HepG2 (cell line): ENCODE measurements around the gene ZDHHC8. TPM values are rescaled to one million over a fixed set of nuclear protein-coding genes. Genes with fewer than 3 reads are reported as not detected.

Experiments
- ATF7-NPFF ChIP-seq: sonication (generic); formaldehyde crosslinking; IDR thresholded peaks from 2 replicates; pipeline ENCODE4 v1.8.1; 2023; ENCODE audit warnings: mild to moderate bottlenecking, low read depth, missing genetic modification reagents, moderate library complexity
- IKZF4 ChIP-seq: sonication (generic); formaldehyde crosslinking; IDR thresholded peaks from 2 replicates; pipeline ENCODE4 v1.5.1; 2020; ENCODE audit warnings: borderline replicate concordance, mild to moderate bottlenecking, low read depth, missing genetic modification reagents; ENCODE audit errors: not compliant biosample characterization
- KDM1A ChIP-seq: IDR thresholded peaks from 2 replicates; pipeline ENCODE4 v1.6.1; 2016; ENCODE audit warnings: missing compliant biosample characterization
- LCORL ChIP-seq, 2 experiments: fragments of 450-650 bp in 1 of 2; sonication (generic) in 1 of 2; formaldehyde crosslinking in 1 of 2; IDR thresholded peaks; 2 replicates each; pipeline versions ENCODE4 v1.5.0 to v1.6.1; 2017 to 2020; ENCODE audit warnings: antibody characterized with exemption in 1 of 2, missing genetic modification reagents in 1 of 2
- MIXL1 ChIP-seq: IDR thresholded peaks from 2 replicates; pipeline ENCODE4 v1.6.1; 2016
- MLX ChIP-seq: IDR thresholded peaks from 2 replicates; pipeline ENCODE4 v1.6.1; 2016
- PRPF4 ChIP-seq: fragments of 200-400 bp; formaldehyde crosslinking; IDR thresholded peaks from 2 replicates; pipeline ENCODE4 v1.6.1; 2016; ENCODE audit warnings: low read length, low read depth; ENCODE audit not compliant: poor library complexity, severe bottlenecking
- RARA ChIP-seq: IDR thresholded peaks from 2 replicates; pipeline ENCODE4 v1.6.1; 2016; ENCODE audit warnings: missing genetic modification reagents, missing compliant biosample characterization
- RXRA ChIP-seq: sonication (generic); formaldehyde crosslinking; IDR thresholded peaks from 2 replicates; pipeline ENCODE4 v1.5.1; 2020; ENCODE audit warnings: missing genetic modification reagents
- SMC3 ChIP-seq: IDR thresholded peaks from 2 replicates; pipeline ENCODE4 v1.6.1; 2011; ENCODE audit warnings: low read length, improper control_type of control experiment
- SNAPC4 ChIP-seq: sonication (generic); formaldehyde crosslinking; IDR thresholded peaks from 2 replicates; pipeline ENCODE4 v1.4.0; 2020; ENCODE audit warnings: mild to moderate bottlenecking, missing genetic modification reagents
- ZNF235 ChIP-seq: sonication (generic); formaldehyde crosslinking; IDR thresholded peaks from 2 replicates; pipeline ENCODE4 v1.8.1; 2023; ENCODE audit warnings: mild to moderate bottlenecking, missing genetic modification reagents, borderline replicate concordance
- ZNF441 ChIP-seq: sonication (generic); formaldehyde crosslinking; IDR thresholded peaks from 2 replicates; pipeline ENCODE4 v1.7.0; 2021; ENCODE audit warnings: missing genetic modification reagents, borderline replicate concordance
- ZNF496 ChIP-seq: sonication (generic); formaldehyde crosslinking; IDR thresholded peaks from 2 replicates; pipeline ENCODE4 v1.8.1; 2023; ENCODE audit warnings: mild to moderate bottlenecking, moderate library complexity, missing genetic modification reagents; ENCODE audit not compliant: insufficient replicate concordance
- polyA plus RNA-seq, 8 experiments: library from polyadenylated mRNA; depleted of rRNA in 3 of 8; stranded (reverse) in 7 of 8; unstranded in 1 of 8; fragments of >200 nt; fragmentation: Illumina TruSeq in 4 of 8; extraction: Trizol in 4 of 8; gene quantifications; 2 replicates each; pipeline versions ENCODE4 v1.2.1 to v1.2.3, GENCODE V29; 2011 to 2016; ENCODE audit warnings: low read depth in 4 of 8, missing spikeins in 1 of 8, mixed read lengths in 1 of 8; ENCODE audit not compliant: insufficient read depth in 1 of 8
- total RNA-seq, 5 experiments: library from RNA; depleted of rRNA; stranded (reverse); fragments of >200 nt; fragmentation: Illumina TruSeq; extraction: Trizol; gene quantifications; 2 replicates each; pipeline ENCODE4 v1.2.3, GENCODE V29; 2016; ENCODE audit warnings: low read depth in 1 of 5
- TF ChIP-seq, protein P1 (sequence below): sonication (generic); formaldehyde crosslinking; IDR thresholded peaks from 2 replicates; pipeline ENCODE4 v1.4.0; 2020; ENCODE audit warnings: mild to moderate bottlenecking, missing genetic modification reagents
- TF ChIP-seq, protein P2 (sequence below): sonication (generic); formaldehyde crosslinking; IDR thresholded peaks from 2 replicates; pipeline ENCODE4 v1.4.0; 2020; ENCODE audit warnings: missing genetic modification reagents
- TF ChIP-seq, protein P3 (sequence below): sonication (generic); formaldehyde crosslinking; IDR thresholded peaks from 2 replicates; pipeline ENCODE4 v1.4.0; 2020; ENCODE audit warnings: missing genetic modification reagents

Gene ZDHHC8
- total and polyA plus RNA-seq, 2 of the 13 experiments (the other 11 are each of a cell fraction or from before 2014, with no cell fraction given), result 7.5 to 21.3 TPM

GRCh38 chr22:20084547-20085413 is 46.8 kb upstream of the ZDHHC8 start (continued):
- TF ChIP-seq, protein P1, sequence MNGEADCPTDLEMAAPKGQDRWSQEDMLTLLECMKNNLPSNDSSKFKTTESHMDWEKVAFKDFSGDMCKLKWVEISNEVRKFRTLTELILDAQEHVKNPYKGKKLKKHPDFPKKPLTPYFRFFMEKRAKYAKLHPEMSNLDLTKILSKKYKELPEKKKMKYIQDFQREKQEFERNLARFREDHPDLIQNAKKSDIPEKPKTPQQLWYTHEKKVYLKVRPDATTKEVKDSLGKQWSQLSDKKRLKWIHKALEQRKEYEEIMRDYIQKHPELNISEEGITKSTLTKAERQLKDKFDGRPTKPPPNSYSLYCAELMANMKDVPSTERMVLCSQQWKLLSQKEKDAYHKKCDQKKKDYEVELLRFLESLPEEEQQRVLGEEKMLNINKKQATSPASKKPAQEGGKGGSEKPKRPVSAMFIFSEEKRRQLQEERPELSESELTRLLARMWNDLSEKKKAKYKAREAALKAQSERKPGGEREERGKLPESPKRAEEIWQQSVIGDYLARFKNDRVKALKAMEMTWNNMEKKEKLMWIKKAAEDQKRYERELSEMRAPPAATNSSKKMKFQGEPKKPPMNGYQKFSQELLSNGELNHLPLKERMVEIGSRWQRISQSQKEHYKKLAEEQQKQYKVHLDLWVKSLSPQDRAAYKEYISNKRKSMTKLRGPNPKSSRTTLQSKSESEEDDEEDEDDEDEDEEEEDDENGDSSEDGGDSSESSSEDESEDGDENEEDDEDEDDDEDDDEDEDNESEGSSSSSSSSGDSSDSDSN, result peak; percentile 44
- TF ChIP-seq MIXL1, result no peak
- TF ChIP-seq LCORL (IDR thresholded peaks at IDR 0.05), result peak; percentile 77
- peak; percentile 75; the same call in 1 of the 2 replicates for TF ChIP-seq LCORL (CRISPR knock-in tag; IDR thresholded peaks at IDR 0.05)
- peak; percentile 73 for TF ChIP-seq RXRA (CRISPR knock-in tag)
- TF ChIP-seq, protein P2, sequence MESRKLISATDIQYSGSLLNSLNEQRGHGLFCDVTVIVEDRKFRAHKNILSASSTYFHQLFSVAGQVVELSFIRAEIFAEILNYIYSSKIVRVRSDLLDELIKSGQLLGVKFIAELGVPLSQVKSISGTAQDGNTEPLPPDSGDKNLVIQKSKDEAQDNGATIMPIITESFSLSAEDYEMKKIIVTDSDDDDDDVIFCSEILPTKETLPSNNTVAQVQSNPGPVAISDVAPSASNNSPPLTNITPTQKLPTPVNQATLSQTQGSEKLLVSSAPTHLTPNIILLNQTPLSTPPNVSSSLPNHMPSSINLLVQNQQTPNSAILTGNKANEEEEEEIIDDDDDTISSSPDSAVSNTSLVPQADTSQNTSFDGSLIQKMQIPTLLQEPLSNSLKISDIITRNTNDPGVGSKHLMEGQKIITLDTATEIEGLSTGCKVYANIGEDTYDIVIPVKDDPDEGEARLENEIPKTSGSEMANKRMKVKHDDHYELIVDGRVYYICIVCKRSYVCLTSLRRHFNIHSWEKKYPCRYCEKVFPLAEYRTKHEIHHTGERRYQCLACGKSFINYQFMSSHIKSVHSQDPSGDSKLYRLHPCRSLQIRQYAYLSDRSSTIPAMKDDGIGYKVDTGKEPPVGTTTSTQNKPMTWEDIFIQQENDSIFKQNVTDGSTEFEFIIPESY (CRISPR knock-in tag), result peak; percentile 95
- TF ChIP-seq RARA (CRISPR knock-in tag), result peak; percentile 86
- TF ChIP-seq ZNF235, result no peak
- TF ChIP-seq SNAPC4 (CRISPR knock-in tag), result 0 out of 2 replicates have a peak, but pooled peaks have one; percentile 47
- TF ChIP-seq SMC3, result no peak
- no peak for TF ChIP-seq PRPF4
- TF ChIP-seq, protein P3, sequence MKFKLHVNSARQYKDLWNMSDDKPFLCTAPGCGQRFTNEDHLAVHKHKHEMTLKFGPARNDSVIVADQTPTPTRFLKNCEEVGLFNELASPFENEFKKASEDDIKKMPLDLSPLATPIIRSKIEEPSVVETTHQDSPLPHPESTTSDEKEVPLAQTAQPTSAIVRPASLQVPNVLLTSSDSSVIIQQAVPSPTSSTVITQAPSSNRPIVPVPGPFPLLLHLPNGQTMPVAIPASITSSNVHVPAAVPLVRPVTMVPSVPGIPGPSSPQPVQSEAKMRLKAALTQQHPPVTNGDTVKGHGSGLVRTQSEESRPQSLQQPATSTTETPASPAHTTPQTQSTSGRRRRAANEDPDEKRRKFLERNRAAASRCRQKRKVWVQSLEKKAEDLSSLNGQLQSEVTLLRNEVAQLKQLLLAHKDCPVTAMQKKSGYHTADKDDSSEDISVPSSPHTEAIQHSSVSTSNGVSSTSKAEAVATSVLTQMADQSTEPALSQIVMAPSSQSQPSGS (CRISPR knock-in tag), result no peak
- TF ChIP-seq KDM1A, result no peak
- TF ChIP-seq IKZF4, result no peak
- no peak for TF ChIP-seq ZNF496
- TF ChIP-seq ZNF441, result no peak
- TF ChIP-seq ATF7-NPFF (CRISPR knock-in tag), result no peak
- TF ChIP-seq MLX (CRISPR knock-in tag), result 0 out of 2 replicates have a peak, but pooled peaks have one; percentile 35
